ENCODE results near the gene DPH1.
A peak's percentile ranks its signal among the peaks of the same experiment; 100 is the strongest.
"Not testable (repeated sequence)": the region's sequence is repeated elsewhere in the genome, so short reads cannot be mapped to it uniquely, and the experiment has no call there.

DPH1 gene

DNA sequence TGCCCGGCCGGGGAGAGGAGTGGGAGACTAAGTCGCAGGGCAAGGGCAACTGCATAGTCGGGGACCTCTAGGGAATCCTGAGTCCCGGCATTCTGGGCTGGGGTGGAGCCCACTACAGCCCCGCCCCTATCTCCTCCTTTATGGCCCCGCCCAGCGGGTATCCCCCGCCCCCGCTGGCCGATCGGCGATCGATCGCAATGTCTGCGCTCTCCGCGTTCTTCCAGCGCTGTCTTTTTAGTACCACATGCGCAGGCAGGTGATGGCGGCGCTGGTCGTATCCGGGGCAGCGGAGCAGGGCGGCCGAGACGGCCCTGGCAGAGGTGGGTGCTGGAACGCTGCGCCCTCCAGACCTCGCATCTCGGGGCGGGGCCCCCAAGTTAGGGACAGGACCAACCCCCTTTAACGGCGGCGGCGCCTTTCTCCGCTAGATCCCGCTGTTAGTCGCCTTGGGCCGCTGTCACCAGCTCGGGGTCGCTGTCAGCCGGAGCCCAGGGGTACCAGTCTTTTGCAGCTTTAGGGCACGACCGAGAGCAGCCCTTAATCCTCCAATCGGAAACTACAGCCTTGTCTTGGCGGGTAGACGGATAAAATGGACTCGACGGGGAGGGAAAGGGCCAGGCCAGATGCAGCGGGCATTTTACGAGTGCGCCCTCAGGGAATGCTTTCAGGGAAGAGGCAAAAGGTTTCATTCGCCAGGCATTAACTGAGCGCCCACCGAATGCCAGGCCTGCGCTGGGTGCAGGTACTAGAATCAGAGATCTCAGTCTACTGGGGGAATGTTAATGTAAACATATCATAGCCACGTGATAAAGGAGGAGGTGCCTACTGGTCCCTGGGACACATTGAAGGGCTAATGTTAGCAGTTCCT, at the start of gene DPH1:
DPH1 (plus strand) TSS at position 243 of the 868 bp plus-strand sequence; CDS start at position 260, 17 bp downstream.
- DNase-seq (ENCODE audit: low spot score) (peak; percentile 70), FAIRE-seq (peak; percentile 52)

DNA sequence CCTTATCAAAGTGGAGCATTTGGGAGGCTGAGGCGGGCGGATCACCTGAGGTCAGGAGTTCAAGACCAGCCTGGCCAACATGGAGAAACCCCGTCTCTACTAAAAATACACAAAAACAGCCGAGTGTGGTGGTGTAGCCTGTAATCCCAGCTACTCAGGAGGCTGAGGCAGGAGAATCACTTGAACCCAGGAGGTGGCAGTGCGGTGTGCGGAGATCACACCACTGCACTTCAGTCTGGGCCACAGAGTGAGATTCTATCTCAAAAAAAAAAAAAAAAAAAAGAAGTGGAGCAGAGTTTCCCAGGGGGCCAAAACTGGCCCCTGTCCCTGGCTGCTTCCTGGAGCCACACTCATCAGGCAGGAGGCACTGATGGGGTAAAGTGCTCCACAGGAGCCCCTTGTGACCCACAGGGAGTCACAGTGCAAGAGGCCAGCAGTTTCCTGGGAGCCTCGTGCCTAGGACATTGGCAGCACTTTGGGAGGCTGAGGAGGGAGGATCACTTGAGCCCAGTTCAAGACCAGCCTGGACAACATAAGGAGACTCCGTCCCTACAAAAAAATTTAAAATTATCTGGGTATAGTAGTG, 49.2 kb upstream of the DPH1 start:
- no peak for DNase-seq (ENCODE audit: low spot score)
- FAIRE-seq = no peak

DNA sequence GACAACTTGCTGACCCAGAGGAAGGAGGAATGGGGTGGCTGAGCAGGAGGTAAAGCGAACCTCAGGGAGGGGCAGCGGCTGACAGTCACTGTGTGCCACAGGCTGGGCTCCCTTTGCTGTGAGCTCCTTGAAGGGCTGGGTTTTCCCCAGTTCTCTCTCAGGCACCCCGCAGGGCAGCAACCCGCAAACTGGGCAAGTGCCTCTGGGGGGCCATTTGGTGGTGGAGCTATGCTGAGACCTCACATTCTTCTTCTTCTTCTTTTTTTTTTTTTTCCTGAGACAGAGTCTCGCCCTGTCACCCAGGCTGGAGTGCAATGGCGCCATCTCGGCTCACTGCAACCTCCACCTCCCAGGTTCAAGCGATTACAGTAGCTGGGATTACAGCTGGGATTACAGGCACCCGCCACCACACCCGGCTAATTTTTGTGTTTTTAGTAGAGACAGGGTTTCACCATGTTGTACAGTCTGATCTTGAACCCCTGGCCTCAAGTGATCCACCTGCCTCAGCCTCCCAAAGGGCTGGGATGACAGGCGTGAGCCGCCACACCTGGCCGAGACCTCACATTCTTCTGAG, 47.1 kb upstream of the DPH1 start:
- not testable (repeated sequence) for DNase-seq (ENCODE audit: low spot score); FAIRE-seq

DNA sequence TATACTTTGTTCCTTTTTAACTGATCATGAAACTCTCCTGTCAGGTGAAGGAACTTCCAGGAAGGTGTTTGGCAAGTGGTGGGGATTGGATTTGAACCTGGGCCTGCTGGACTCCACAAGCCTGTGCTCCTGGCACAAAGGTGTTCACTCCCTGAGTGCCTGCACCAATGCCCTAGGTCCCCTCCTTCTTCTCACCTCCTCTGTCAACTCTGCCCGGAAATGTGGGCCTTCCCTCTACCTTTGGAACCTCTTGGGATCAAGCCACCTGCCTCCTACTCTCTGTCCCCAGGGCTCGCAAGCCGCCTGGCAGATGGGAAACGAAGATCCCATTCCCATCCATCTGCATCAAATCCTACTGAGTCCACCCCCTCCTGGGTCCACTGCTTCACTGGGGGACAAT, 44.9 kb upstream of the DPH1 start:
- FAIRE-seq = no peak
- DNase-seq (ENCODE audit: low spot score) = no peak

DNA sequence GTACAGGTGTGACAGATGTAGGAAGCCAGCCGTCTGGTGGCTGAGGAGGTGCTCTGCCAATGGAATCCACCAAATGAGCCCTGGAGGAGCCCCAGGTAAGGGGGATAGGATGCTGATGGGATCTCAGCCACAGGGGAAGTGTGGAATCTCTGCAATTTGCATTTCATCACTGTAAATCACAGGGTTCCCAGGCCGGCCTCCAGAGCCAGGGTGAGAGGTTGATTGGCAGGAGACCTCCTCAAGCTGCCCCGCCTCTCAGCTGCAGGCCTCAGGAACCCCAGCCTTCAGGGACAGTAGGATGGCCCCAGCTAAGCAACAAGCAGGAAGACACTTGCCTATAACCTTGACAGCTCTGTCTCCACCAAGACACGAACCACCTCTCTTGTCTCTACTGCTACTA, 44.3 kb upstream of the DPH1 start:
- DNase-seq (ENCODE audit: low spot score) (no peak), FAIRE-seq (no peak)

DNA sequence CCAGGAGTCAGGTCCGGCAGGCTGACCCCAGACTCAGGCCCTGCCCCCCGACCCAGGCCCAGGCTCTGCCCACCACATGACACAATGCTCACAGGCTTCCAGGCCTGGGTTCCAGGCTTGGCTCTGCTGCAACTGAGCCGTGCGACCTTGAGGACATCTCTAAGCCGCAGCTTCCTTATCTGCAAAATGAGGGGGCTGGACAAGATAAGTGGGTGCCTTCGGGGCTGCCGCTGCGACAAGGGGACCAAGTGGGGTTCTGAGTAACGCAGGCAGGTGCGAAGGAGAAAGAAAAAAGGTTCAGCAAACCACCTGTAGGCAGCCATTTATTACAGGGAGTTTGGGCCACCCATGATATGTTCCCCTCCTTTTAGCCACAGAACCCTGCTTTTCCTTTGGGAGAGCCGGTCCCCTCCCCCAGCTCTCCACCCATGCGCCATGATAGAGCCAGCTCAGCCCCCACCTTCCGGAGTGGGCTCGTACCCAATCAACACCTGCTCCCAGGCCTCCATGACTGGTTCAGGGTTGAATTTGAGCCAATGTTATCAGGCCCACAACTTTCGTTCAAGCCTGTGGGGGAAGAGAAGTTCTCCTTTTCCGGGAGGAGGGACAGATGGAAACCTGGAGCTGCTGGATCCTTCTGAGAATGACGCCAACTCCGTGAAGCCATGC, 43.0 kb upstream of the DPH1 start:
- FAIRE-seq = no peak
- DNase-seq (ENCODE audit: low spot score) = no peak

DNA sequence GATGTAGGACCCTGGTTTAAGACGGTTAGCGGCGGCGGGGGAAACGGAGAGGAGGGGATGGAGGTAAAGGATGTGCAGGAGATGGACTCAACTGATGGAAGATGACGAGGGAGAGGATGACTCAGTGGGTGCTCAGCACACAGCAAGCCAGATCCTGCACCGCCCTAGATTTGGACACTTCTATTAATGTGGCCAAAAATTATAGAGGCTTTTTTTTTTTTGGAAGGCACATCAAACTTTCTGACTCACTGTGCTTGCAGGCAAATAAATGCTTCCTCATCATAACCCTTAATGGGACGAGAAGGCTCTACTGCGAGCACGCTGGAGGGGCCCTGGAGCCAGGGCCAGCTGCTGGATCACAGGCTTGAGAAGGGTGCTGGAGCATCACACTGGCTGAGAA, 40.8 kb upstream of the DPH1 start:
- FAIRE-seq = no peak
- peak; percentile 5 for DNase-seq (ENCODE audit: low spot score)

DNA sequence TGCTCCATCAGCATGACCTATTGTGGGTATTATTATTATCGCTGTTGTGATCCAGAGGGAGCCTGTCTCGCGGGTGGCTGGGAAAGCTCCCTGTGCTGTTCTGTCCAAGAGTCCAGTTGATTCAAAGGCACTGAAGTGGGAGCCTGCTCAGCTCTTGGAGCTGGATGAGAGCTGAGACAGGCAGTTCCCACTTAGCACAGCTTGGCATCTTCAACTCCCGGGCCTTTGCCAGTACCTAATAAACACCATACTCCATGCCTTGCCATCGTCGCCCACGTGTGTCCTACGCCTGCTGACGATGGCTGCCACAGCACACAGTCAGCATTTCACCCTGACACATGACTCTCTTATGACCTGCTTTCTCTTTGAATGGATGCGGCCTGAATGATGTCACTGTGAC, 37.4 kb upstream of the DPH1 start:
- no peak for FAIRE-seq
- DNase-seq (ENCODE audit: low spot score) = no peak

DNA sequence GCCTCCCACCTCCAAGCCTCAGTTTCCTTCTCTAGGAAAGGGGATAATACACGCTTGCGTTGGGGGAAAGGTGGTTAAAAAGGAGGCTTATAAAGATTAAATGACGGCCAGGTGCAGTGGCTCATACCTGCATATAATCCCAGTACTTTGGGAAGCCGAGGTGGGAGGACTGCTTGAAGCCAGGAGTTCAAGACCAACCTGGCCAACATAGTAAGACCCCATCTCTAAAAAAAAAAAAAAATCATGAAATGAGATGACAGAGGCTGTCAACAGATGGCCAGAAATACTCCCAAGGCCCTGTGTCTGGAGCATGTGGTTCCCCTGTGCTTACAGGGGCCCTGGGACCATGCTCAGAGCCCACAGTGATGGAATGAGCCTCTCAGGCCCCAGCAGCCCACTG, 35.2 kb upstream of the DPH1 start:
- FAIRE-seq (no peak), DNase-seq (ENCODE audit: low spot score) (no peak)

DNA sequence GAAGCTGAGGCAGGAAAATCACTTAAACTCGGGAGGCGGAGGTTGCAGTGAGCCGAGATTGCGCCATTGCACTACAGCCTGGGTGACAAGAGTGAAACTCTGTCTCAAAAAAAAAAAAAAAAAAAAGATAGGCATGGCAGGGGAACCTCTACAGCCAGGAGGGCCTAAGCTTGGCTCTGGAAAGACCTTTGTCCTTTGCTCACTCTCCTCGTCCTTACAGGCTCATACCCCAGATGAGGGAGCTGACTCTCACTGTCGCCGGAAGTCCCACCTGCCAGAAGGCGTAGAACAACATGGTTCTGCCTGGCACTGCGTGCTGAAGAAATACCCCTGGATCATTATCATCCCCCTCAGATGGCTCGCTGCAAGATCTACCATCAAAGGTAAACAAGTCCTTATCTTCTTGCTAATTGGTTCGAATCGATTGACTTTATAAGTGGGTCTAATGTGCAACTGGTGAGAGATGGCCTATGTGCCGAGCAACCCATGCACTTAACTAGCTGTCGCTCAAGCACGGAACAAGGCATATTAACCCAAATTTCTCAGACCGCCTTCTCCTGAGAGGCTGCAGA, 34.5 kb upstream of the DPH1 start:
- no peak for FAIRE-seq
- no peak for DNase-seq (ENCODE audit: low spot score)

DNA sequence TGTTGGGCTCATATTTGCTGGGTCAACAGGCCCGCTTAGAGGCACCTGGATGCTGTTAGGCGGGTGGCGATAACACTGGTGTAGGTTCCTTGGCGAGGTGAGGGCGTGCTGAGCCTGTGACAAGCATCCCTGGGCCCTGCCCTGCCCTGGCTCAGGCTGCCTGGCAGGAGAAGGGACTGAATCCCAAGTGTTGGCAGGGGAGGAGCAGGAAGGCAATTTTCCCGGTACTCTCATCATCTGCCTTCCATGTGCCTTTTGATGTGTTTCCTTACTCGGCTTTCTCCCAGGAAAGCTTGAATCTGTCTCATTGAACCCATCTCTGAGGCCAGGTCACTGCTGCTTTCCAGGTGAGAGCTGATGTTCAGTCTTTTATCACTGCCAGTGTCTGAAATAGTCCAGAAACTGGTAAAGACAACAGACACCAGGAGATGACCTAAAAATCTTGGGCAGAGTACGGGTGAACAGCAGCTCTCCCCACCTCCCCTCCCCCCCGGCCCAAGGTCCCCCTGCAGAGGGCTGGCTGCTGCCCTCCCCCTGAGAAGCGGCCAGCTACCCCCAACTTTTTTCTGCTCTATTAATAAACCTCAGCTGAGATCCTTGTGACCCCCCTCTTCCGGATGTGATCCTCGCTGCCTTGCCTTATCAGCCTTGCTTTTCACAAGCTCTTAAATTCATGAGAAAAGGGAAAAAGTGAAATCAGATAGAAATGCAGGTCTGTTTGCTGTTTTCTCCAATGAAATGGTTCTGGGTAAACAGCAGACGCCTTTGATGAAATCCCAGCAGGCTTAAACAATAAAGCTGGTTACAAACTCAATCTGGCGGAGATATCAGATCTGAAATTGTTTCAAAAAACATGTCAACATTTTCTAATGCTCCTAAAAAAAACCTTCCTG, 33.8 kb upstream of the DPH1 start:
- DNase-seq (ENCODE audit: low spot score) (no peak), FAIRE-seq (no peak)

DNA sequence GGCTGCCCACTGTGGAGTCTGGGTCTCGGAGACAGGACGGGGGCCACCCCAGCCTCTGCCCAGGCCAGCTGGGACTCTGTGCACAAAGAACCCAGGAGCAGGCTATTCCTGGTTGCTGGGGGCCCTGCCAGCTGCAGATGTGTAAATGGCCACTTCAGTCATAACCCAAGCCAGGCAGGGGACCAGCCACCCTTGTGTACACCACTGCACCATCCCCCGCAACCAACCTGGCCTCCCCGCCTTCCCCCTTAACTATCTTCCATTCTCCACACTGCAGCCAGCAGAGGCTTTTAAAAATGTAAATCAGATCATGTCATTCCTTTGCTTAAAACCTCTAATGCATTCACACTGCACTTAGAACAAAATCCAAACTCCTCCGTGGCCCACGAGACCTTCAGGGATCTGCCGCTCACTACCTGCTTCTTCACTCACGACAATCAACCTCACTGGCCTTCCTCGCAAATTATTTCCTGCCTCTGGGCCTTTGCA, 33.1 kb upstream of the DPH1 start:
- DNase-seq (ENCODE audit: low spot score) (no peak), FAIRE-seq (no peak)

DNA sequence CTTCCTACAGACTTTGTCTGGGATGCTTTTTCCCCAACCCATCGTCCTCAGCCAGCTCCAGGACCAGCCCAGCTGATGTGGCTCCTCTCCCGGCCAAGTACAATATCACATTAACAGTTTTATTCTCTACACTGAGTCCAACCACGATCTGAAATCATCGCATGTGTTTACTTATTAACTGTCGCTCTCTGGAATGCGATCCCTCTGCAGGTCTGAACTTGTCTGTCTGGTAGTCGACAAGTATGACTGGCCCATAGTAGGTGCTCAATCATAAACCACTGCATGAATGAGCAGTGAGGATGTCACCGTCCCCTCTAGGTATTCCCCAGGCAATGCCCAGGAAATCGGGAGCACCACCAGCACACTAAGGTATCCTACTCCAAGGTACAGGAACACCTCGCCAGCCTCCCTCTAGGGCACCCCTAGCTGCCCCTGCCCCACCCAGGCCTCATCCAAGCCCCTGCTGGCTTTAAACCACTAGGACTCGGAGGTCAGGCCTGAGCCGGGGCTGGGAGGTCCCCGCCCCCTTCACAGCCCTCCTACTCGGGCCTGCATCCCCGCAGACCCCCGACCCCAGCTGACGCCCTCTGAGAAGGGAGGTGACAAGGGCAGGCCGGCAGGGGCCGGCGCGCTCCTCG, 32.5 kb upstream of the DPH1 start:
- DNase-seq (ENCODE audit: low spot score) (peak; percentile 55), FAIRE-seq (peak; percentile 11)

DNA sequence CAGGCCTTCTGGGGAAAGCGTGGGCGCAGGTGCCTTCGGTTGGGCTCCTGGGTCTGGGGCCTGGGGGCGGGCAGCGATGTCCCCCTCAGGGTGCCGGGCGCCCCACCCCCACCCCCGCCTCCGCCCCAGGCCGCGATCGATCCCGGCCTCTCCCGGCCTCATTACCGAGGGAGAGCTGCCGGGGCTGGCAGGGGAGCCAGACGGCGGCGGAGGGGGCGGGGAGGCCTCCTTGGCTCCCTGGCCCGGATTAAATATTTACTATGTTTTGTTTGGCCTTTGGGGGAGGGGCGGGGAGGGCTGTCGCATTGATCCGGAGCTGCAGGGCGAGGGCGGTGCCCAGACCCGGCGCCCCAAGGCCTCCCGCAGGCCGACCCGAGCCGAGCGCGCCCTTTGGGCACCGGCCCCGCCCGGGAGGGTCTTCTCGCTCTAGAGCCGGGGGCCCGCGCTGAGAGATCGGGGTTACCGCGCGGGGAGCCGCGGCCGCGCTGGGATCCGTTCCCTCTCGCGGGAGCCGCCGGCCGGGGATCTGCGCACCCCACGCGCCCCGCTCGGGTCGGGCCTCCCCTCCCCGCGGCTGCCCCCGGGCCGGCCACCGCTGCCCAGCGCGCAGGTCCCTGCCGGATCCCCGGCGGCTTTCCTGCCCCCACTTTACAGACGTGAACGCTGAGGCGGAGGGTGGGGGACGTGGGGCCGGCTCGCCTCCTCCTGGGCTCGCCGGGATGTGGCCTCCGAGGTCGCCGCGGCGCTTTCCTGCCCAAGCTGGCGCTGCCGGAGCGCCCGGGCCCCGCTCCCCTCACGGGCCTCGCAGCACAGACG, 31.8 kb upstream of the DPH1 start:
- DNase-seq (ENCODE audit: low spot score) (no peak), FAIRE-seq (no peak)

DNA sequence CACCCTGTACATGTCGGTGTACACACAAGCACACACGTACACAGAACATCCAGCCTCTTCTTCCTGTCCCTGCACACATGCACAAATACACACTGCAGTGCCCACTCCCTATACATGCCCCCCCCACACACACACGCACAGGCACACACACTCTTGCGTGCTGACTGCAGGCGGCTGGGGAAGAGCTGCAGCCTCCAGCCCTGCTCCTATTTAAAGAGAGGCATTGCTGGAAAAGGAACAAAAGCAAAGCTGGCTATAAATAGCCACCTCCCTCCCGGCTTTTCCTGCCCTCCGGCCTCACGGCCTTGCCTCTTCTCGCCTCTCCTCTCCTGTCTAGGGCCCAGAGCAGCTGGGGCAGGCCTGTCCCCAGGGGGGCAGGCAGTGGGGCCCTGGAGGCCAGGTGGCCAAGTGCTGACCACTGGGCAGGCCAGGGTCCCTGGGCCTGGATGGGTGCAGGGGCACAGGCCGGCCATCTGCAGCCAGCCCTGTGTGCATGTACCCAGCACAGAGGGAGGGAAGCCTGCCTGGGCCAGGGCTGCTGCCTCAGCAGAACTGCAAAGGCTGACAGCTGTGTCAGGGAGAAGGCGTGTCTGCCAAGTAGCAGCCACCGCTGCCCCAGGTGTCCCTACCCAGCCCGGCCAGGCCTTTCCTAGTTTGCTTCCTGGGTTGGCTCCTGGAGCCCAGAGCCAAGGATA, 30.2 kb upstream of the DPH1 start:
- DNase-seq (ENCODE audit: low spot score) (no peak), FAIRE-seq (no peak)

DNA sequence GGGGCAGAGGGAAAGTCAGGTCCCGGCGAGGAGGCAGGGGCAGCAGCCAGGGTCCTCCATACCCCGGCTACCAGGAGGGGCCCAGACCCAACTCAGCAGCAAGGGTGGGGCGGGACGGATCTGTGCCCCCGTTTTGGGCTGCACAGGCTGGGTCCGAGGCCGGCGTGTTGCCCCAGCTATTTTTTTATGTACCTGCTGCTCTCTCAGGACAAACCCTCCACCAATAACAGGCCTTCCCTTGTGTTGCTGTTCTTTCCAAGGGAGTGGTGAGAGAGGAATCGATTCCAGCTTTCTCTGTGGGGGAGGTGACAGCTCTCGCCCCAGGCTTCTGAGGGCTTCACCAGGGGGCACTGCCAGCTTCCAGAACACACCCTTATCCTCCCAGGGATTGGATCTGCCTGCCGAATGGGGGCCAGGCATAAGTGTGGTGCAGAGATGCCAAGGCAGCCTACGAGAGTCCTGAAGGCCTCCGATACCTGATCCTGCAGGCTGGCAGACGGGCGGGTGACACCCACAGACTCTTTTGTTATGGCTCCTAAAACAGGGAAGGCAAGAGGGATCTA, 27.1 kb upstream of the DPH1 start:
- DNase-seq (ENCODE audit: low spot score) (no peak), FAIRE-seq (no peak)

DNA sequence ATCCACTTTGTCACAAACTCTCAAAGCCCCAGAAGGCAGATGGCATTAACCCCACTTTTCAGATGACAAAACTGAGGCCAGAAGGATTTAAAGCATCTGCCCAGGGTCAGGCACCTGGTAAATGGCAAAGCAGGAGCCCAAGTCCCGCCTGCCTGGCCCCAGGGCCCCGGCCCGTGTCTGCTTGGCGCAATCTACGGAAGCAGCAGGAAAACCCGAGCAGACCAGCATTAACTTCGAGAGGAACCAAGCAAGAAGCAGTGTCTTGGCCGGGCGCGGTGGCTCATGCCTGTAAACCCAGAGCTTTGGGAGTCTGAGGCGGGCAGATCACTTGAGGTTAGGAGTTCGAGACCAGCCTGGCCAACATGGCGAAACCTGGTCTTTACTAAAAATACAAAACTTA, 26.4 kb upstream of the DPH1 start:
- FAIRE-seq = no peak
- no peak for DNase-seq (ENCODE audit: low spot score)

DNA sequence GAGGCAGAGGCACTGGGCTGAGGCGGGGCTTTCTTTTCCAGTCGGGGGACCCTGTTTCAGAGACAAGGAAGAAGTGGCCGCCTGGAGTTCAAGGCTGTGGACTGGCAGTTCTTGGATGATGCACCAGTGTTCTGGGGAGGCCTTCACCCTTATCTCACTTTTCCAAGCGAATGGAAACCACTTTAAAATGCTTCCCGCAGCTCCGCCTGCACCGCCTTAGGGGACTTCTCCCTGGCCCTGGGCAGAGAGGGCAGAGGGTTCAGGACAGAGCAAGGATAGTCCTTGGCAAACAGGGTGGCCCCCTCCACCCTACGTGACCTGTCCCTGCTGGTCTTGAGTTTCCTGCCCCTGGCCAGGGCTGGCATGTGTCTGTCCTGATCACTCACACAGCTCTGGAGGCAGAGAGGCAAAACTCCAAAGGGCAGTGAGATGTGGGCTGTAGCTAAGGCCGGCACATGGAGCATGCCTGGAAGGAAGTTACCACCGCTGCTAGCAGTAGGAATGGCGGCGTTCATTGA, 25.5 kb upstream of the DPH1 start:
- FAIRE-seq (no peak), DNase-seq (ENCODE audit: low spot score) (no peak)
